Activated naive CD4-positive, alpha-beta T cell treated with Interleukin-2 at 50 U/mL for 16 hours (primary cell): ENCODE data around the gene SAT2.
"Not testable (repeated sequence)": the region's sequence is repeated elsewhere in the genome, so short reads cannot be mapped to it uniquely, and the experiment has no call there.

ENCODE experiments used
- DNase-seq: peaks from one replicate; pipeline ENCODE4 v3.0.0-alpha.2; 2020

SAT2 gene

DNA sequence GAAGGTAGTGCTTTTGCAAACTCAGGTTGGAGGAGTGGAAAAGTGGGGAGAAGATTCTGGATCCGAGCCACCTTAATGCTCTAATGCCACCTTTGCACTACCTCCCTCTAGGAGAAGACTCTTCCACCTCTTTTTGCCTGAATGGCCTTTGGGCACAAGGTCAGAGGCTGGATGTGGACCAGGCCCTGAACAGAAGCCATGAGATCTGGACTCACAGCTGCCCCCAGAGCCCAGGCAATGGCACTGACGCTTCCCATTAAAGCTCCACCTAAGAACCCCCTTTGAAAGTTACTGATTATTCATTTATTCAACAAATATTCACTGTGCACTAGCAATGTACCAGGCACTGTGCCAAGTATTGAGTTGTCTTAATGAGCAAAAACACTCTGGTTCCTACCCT, 5.5 kb upstream of the SAT2 start:
- DNase-seq, result no peak

- DNase-seq, result no peak
These were observed 4.9 kb upstream of the SAT2 start for GRCh38 chr17:7632492-7632894.

- no peak for DNase-seq
These were observed 4.1 kb upstream of the SAT2 start for GRCh38 chr17:7631398-7632380.

DNA sequence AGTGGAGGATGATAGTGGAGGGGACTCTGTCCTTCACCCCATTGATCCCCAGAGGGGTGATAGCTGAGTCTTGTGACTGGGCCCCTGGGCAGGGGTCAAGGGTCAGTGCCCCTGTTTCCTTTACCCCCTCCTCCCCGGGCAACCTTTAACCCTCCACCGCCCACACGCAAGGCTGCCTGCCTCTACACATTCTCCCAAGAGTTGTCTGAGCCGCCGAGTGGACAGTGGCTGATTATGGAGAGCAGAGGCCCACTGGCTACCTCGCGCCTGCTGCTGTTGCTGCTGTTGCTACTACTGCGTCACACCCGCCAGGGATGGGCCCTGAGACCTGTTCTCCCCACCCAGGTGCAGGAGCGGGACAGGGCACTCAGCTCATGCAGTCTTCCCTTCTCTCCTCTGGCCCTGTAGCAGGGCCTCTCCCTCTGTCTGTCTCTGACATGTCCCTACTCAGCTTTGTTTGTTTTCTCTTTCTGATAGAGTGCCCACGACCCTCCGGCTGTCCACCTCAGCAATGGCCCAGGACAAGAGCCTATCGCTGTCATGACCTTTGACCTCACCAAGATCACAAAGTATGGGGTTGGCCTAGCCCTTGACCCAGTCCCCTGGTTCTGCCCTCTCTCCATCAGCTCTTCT, 2.4 kb upstream of the SAT2 start, which contains the start of gene SHBG:
Gene SHBG (plus strand): TSS at position 197 of the 633 bp plus-strand sequence. CDS start 38 bp downstream, at position 235.
- DNase-seq, result no peak

DNA sequence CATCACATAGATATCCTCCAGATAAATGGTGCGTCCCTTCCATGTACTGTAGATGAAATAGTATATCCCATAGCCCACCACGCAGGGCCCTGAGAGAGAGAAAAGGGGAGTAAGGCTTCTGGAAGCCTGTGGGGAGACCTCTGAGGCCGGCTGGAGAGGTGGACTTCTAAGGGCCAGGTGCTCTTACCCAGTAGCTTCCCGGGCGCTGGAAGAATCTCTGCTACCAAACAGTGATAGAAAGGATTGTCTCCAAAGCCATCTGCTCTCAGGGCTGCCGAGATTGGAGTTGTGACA, 718 bp downstream of the SAT2 start:
- DNase-seq, result no peak

- no peak for DNase-seq
These were observed 1.3 kb downstream of the SAT2 start for GRCh38 chr17:7626307-7626706.

- not testable (repeated sequence) for DNase-seq
These were observed 1.9 kb downstream of the SAT2 start for GRCh38 chr17:7625749-7626148.

- no peak for DNase-seq
These were observed 4.0 kb downstream of the SAT2 start for GRCh38 chr17:7623661-7624060.

- no peak for DNase-seq
These were observed 6.8 kb downstream of the SAT2 start for GRCh38 chr17:7620835-7621234.

- DNase-seq, result no peak
These were observed 9.0 kb downstream of the SAT2 start for GRCh38 chr17:7618608-7619007.

DNA sequence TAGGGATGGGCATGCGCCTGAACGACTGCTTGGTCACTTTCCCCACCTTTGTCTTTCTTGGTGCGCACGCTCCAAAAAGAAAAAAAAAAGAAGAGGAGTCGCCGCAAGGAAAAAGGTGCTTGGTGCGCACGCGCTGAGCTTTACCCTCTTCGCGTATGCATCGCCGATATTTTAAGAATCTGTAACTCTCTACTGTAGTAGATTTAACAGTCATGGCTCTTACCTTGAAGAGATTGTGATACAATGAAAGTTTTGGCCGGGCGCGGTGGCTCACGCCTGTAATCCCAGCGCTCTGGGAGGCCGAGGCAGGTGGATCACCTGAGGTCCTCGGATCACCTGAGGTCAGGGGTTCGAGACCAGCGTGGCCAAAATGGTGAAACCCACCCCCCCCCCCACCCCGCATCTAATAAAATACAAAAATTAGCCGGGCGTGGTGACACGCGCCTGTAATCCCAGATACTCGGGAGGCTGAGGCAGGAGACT, 12.3 kb downstream of the SAT2 start:
- no peak for DNase-seq

DNA sequence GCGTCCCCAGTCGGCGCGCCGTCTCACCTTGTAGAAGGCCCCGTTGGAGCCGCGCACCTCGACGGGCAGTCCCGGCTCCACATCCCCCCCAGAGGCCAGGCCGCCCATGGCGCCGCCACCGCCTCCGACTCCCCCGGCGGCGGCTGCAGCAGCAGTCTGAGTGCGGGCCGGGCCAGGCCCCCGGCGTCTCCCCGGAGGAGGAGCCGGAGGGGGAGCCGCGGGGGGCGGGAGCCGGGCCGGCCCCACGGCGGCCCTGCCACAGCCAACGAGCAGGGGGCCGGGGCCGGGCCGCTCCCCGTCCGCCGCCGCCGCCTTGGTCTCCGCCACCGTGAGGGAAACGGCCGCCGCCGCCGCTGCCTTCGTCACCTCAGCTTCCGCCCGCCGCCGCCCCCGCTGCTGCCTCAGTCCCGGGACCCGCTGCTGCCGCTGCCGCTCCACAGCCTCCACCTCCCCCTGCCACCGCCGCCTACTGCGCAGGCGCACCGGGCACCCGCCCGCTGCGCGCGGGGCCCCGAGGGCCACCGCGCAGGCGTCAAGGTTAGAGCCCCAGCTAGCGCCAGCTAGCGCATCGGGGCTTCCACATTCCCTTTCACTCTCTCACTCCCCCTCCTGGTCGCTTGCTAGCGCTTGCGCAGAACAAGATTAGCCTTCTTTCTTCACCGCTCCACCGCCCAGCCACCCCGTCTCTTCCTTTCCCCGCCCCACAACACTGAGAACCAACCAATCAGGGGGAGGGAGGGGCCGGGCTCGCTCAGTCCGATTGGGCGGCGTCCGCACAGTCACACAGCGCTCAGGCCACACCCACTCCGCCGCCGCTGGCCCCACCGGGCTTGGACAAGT, 13.0 kb downstream of the SAT2 start, which contains the start of gene FXR2:
Gene FXR2 (minus strand): TSS at position 473 of the 840 bp plus-strand sequence. CDS start 365 bp downstream, at position 108.
- DNase-seq, result peak; percentile 99

DNA sequence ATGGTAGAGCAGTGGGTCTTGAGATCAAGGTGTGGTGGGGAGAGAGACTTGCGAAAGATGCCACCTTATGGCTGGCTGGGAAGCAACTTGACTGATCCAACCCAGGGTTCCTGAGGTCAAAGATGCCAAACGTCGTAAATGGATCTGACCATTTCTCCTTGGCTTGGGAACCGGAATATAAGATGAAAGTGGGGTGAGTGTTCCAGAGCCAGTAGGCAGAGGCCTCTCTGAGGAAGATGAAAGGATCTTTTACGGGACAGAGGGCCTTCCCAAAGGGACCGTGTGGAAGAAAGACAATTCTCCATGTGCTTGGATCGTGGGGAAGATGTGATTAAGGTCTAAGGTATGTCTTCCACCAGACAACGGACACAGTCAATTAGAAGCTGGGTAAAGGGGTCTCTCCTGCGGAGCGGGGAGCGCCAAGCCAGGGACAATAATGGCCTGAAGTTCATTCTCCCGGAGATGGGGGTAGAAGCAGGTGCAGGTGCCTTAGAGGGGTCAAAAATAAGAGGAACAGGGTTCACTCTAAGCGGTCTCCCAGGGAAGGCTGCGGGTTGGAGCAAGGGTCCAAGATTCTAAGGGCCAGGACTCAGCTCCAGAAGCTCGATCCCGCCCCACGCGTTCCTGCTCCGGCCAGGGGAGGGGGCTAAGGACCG, 13.7 kb downstream of the SAT2 start:
- no peak for DNase-seq

- DNase-seq, result no peak
These were observed 15.4 kb downstream of the SAT2 start for GRCh38 chr17:7612294-7612640.

DNA sequence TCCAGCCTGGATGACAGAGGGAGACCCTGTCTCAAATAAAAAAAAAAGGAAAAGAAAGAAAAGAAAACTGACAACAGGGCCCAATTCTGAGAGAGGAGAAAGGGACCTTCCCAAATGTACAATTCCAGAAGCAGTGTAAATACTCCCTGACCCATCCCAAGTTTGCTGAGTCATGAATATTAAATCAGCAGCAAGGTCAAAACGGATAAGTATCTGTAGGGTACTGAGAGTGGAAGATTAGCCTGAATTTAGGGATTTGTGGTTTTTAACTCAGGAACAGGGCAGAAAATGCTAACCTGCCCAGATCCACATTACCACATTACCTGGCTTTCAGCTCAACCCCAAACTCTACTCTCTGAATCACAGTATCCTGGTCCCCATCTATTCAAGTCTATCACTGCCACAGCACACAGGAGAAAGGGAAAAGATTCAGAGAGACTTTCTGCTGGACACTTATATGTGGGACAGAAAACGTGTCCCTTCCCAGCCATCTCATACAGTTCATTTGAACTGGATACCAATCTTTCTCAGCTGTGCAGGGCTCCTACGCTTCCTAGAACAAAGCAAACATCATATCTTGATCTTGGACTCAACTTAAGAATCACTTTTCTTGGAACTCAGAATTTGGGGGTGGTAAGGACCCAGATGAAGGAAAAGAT, 15.9 kb downstream of the SAT2 start:
- no peak for DNase-seq

GRCh38 chr17:7610641-7611040, 17.0 kb downstream of the SAT2 start:
- DNase-seq, result no peak

DNA sequence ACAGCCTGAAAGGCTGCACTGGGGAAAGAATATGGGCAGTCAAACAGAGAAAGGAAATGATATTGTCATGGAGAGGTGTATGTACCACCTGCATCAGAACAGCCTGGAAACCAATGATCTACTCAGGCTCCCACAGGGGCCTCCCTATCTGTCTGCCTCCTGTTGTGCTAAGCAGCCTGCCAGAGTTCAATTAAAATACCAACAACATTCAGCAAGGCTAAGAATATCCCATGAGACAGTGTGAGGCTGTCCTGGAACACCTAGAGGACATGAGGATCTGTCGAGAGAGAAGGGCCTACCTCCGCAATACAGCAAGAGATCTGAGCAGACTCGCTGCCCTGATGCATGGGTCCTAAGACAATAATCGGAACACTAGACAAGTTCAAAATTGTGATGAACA, 21.3 kb downstream of the SAT2 start:
- no peak for DNase-seq

- DNase-seq, result not testable (repeated sequence)
These were observed 30.1 kb downstream of the SAT2 start for GRCh38 chr17:7597561-7597960.

DNA sequence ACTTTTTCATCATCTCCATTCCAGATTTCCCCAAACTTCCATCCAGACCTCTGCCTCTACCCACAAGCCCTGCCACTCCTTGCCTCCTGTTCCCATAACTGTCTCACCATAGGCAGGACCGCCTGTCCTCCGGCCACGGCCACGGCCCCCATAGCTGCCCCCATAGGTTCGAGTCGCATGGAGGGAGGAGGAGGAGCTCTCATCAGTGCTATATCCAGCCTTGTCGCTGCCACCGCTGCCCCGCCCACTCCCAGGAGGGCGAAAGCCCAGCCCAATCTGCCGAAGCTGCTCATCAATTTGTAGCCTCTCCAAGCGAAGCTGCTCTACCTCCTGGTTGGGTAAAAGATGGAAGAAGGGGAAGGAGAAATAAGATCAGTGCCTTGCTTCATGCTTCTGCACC, 34.3 kb downstream of the SAT2 start:
- DNase-seq, result no peak

DNA sequence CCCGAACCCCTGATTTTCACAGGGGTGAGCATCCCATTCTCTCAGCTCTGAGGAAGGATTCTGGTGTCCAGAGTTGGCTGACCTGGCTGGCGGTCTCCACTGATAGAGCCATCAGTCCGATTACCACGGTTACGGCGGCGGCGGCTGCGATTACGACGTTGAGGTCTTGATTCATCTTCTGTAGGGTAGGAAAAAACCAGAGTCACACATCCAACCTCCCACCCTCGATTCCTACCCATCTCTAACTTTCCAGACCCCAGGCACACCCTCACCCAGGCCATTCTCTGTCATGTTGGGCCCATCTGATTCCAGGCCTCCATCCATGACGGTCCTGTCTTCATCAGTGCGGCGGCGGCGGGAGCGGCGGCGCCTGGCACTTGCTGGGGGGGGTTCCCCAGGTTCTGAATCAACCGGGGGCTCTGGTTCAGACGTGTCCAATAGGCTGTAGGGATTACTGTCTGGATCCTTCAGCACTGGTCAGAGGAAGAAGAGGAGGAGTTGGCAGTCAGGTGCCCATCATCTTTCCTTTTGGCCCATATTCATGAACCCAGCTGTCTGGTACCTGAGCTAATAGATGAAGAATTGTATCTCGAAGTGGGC, 35.1 kb downstream of the SAT2 start:
- DNase-seq, result no peak

GRCh38 chr17:7591596-7591995, 36.0 kb downstream of the SAT2 start:
- DNase-seq, result no peak

- DNase-seq, result no peak
These were observed 36.9 kb downstream of the SAT2 start for GRCh38 chr17:7590743-7591142.
